CD4-positive, alpha-beta T cell treated with Interleukin-15 for 1 hour (primary cell): ENCODE results near the gene DDX54.
A peak's percentile ranks its signal among the peaks of the same experiment; 100 is the strongest.

Source experiments
- DNase-seq: peaks from one replicate; pipeline ENCODE4 v3.0.0-alpha.2; 2020

DDX54 gene

DNA sequence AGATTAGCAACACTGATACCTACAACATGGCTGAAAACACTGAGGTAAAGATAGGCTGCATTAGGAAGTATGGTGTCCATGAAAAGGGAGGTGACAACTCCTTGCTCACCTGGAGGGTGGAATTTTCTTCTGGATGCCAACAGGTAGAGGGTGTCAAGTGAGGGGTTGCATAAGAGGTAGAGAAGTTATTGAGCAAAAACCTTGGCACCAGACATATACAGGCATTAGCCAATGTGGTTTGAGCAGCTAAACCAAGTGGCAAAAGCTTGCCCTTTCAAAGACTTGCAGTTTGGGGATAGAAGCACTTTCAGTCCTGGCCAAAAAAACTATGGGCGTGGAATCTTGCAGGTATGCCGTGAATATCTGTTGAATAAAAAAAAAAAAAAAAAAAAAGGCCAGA lies 4.1 kb upstream of the DDX54 start:
- no peak for DNase-seq

DNA sequence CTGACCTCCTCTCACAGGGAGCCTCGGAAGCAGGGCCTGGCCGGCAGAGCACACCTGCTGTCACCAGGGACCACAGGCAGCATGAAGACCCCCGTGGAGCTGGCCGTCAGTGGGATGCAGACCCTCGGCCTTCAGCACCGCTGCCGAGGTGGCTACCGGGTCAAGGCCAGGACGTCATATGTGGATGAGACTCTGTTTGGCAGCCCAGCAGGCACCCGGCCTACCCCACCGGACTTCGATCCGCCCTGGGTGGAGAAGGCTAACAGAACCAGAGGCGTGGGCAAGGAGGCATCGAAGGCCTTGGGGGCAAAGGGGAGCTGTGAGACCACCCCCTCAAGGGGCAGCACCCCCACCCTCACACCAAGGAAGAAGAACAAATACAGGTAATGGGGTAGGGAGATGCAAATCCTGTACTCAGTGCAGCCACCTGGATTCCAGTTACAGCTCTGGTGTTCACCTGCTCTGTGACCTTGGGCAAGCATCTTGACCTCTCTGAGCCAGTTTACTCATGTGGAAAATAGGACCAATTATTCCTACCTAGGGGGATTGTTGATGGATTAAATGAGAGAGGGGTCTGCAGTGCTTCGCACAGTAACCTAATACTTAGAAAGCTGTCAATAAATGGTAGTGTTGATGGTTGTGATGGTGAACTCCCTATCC lies 1.5 kb upstream of the DDX54 start:
- no peak for DNase-seq

DNA sequence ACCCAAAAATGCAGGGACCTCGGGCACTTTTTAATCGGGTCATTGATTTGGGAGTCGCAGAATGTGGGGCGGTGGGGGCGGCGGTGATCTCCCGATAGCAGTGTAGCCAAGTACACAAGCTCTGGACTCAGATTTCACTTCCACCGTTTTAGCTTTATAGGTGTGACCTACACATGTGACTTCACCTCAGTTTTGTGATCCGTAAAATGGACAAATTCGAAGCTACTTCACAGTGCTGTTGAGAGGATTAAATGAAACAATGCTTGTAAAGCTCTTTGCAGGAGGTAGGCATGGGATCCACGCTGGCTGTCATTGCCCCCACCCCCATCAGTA lies 721 bp upstream of the DDX54 start:
- no peak for DNase-seq

DNA sequence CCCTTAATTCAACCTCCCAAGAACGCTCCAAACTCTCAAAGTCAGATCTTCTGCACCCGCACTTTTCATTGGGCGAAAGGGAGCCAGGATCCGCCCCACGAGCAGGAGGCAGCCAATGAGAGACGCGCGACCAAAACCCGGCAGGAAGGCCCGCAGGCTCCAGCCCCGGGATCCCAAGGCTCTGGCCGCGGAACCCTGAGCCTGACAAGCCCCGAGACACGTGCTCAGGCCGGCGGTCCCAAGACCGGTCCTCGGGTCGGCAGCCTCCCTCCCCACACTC lies 438 bp downstream of the DDX54 start:
- DNase-seq, result peak; percentile 87

DNA sequence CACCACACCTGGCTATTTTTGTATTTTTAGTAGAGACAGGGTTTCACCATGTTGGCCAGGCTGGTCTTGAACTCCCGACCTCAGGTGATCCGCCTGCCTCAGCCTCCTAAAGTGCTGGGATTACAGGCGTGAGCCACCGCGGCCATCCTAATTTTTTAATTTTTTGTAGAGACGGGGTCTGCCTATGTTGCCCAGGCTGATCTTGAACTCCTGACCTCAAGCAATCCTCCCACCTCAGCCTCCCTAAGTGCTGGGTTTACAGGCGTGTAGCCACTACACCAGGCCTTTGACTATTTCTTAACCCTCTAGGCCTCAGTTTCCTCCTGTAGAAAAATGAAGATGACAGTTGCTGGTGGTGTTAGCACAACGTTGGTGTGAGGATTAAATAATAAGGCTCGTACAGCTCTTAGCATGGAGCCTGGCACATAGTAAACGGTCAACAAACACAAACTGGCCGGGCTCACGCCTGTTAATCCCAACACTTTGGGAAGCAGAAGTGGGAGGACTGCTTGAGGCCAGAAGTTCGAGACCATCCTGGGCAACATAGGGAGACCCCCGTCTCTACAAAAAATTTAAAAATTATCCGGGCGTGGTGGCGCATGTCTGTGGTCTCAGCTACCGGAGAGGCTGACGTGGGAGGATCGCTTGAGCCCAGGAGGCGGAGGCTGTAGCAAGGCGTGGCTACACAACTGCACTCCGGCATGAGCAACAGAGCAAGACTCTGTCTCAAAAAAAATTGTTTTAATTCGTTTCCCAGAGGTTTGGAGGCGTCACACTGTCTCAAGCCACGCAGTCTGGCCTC lies 979 bp downstream of the DDX54 start:
- no peak for DNase-seq

DNA sequence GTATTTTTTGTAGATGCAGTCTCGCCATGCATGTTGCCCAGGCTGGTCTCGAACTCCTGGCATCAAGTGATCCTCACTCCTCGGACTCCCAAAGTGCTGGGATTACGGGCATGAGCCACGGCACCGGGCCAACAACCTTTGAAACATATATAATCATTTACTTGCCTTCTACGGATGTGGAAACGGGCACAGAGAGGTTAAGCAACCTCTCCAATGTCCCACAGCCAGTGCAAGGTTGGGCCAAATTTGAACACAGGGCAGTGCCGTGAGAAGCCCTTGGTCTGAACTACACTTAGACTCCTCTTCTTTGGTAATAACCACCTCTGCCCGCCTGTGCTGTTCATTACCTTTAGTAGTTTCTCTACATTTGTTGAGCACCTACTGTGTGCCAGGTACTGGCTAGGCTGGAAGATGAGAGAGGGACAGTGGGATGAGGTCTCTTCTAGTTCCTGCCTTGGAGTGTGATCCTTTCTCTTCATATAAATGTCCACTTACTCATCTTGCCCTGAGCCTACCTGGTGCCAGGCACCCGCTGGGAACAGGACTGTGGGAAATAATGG lies 2.2 kb downstream of the DDX54 start:
- no peak for DNase-seq

DNA sequence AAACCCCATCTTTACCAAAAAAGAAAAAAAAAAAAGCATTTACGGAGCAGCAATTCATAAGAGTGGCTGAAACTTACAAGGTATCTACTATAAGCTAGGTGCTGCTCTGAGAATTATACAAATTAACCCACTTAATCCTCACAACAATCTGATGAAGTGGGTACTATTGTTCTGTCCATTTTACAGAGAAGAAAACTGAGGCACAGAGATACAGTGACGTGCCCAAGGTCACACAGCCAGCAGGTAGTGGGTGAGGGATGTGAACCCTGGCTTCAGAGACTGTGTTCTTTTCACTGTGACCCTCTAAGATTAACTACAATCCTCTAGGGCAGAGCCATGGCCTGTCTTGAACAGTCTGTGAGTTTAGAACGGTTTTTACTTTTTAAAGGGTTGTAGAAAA lies 3.3 kb downstream of the DDX54 start:
- no peak for DNase-seq

DNA sequence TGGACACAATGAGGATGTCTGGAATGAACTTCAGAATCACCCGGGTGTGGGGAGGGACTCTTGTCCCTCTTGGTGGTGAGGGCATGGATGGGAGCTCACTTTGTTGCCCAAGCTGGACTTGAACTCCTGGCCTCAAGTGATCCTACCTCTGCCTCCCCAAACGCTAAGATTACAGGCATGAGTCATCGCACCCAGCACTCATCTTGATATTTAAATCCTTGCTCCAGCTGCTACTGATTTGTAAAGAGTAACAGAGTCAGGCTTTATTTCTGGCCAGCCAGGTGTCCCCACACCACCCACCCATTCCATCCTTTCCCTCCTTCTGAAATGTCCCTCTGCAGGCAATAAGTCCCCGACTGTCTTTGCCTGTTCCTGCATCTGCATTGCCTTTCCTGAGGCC lies 4.9 kb downstream of the DDX54 start:
- DNase-seq, result no peak

DNA sequence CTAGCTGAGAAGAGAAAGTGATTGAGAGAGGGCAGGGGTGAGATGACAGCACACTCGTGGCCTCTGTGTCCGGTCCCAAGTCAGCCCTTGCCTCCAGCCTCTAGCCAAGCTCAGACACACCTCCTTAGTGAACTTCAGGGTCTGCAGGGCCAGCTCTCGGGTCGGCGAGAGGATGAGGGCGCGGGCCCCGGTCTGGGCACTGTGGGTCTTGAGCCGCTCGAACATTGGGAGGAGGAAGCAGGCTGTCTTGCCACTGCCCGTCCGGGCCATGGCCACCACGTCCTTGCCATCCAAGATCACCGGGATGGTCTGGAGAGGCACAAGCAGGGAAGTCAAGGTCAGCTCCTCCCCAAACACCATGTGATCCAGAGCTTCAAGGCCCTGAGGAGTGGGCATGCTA lies 6.3 kb downstream of the DDX54 start:
- no peak for DNase-seq

DNA sequence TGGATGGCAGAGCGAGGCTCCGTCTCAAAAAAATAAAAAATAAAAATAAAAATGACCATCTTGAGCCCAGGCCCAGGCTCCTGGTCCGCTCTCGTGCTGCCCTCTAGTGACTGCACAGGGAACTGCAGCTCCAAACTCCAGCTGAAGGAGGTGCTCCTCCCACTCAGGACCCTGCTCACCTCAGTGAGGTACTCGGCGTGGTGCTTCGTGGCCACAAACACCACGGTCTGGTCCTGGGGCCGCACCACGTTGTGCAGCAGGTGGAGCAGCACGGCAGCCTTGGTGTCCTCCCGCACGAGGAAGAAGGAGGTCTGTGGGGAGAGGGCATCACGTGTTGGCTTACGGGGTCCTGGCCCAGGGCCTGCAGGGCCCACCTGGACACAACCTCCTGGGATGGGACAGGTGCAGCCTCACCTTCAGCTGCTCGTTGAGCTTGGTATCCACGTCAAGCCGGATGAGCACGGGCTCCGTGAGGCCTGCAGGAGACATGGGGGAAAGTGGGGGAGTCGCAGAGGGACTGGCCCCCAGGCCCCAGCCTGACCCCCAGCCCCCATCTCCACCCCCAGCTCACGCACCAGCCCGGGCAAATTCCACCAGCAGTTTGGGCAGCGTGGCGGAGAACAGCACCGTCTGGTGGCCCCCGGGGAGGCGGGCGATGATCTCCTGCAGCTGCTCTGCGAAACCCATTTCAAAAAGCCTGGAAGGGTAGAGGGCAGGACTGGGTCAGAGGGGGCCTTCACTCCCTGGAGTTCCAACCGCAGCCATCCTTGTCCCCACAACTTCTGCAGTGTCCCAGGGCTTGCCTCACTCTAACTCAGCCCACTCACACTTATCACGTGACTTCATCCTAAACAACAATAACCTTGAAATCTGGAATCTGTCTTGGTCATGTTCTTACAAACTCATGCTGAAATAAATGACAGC lies 10.6 kb downstream of the DDX54 start:
- peak; percentile 64 for DNase-seq

DNA sequence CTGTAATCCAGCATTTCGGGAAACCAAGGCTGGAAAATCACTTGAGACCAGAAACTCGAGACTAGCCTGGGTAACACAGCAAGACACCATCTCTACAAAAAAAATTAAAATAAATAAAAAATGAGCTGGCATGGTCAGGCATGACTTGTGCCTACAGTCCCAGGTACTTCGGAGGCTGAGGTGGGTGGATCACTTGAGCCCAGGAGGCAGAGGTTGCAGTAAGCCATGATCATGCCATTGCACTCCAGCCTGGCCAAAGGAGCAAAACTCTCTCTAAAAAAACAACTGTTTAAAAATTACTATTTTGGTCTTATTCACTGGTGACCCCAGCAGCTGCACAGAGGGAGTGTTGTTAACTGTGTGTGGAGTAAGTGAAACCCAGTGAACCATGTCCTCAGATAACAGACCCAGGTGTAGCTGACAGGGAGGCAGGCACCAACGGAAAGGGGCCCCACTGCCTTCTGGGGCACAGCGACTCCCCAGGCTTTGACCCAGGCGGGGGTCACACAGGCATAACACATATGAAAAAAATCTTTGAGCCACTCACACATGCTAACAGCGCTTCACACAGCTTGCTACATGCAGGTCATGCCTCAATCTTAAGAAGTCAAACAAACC lies 12.1 kb downstream of the DDX54 start:
- DNase-seq, result no peak

DNA sequence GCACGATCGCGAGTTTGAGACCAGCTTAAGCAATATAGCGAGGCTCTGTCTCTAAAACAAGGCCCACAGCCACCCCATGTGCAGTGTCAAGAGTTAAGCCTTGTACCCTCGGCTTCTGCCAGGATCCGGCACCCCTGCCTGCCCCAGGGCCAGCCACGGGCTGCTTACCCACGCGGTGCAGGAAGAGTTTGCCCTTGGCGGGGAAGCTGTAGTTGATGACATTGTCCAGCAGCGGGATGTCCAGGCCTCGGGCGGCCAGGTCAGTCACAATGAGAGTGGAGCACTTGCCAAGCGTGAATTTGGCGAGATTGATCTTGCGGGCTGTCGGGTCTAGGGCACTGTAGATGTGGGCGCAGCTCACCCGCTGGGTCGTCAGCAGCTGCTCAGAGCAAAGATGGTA lies 13.1 kb downstream of the DDX54 start:
- DNase-seq, result no peak

DNA sequence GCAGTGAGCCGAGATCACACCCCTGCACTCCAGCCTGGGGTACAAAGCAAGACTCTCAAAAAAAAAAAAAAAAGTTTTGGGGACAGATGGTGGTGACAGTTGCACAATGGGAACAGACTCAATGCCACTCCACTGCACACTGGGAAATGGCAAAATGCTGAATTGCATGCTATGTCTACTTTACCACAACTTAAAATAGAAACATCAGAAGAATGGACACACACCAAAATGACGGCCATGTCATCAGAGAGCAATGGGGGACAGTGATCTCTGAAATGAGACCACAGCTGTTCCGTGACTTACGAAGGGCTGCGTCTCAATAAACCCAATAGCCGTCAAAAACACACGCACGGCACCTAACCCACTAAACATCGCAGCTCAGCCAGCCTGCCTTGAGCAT lies 13.7 kb downstream of the DDX54 start:
- DNase-seq, result no peak

DNA sequence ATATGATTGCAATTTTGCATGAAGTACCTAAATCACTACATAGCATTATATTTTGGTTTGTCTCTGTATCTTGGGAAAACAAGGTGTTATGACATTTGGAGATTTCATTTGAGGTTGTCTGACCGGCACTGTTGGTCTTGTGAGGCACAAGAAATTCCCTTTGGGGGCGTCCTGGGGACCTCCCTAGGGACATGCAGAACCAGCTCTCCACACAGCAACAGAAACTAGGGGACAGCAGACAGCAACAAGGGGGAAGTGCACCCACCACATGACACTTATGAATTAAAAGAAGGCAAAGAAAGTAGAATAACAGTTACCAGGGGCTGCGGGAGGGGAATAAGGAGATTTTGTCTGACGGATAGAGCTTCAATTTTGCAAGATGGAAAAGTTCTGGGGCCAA lies 14.4 kb downstream of the DDX54 start:
- no peak for DNase-seq

DNA sequence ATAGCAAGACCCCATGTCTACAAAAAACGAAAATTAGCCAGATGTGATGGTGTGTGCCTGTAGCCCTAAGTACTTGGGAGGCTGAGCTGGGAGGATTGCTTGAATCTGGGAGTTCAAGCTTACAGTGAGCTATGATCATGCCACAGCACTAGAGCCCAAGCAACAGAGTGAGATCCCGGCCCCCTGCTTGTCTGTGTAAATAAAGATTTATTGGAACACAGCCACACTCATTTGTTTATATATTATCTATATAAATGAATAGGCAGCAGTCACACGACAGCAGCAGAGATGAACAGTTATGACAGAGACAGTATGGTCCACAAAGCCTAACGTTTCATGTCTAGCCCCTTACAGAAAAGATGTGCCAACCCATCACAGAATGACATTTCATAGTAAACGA lies 14.8 kb downstream of the DDX54 start:
- DNase-seq, result no peak

DNA sequence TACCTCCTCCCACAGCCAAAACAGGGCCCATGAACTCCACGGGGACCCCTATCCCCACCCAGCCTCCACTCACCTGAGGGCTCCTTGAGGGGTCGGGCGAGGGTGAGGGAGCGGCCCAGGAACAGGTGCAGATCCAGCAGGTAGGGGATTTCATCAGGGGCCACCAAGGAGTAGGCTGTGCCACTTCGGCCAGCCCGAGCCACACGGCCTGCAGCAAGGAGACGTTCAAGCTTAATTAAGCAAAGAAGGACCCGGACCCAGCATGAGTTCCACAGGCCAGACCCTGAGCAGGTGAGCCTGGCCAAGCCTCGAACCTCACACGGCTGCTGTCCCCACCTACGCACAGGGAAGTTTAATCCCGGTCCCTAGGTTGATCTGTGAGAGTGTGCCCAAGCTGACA lies 15.6 kb downstream of the DDX54 start:
- no peak for DNase-seq

DNA sequence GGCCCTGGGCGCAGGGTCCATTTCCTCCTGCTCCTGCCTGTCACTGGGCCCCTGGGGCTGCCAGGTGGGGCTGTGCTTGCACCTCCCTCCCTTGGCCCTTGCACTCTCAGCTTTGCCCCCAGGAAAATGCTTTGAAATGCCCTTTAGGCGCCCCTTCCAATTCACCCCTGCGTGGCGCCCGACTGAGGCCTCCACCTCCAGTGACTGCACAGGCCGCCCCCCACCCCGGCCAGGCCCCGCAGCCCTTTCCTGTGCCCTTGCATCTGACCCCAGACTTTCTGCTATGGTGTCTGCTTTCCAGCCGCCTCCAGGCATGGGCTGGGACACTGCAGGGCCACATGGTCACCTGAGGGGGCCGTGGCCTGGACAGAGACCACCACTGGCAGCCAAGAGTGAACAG lies 17.4 kb downstream of the DDX54 start:
- DNase-seq, result no peak

DNA sequence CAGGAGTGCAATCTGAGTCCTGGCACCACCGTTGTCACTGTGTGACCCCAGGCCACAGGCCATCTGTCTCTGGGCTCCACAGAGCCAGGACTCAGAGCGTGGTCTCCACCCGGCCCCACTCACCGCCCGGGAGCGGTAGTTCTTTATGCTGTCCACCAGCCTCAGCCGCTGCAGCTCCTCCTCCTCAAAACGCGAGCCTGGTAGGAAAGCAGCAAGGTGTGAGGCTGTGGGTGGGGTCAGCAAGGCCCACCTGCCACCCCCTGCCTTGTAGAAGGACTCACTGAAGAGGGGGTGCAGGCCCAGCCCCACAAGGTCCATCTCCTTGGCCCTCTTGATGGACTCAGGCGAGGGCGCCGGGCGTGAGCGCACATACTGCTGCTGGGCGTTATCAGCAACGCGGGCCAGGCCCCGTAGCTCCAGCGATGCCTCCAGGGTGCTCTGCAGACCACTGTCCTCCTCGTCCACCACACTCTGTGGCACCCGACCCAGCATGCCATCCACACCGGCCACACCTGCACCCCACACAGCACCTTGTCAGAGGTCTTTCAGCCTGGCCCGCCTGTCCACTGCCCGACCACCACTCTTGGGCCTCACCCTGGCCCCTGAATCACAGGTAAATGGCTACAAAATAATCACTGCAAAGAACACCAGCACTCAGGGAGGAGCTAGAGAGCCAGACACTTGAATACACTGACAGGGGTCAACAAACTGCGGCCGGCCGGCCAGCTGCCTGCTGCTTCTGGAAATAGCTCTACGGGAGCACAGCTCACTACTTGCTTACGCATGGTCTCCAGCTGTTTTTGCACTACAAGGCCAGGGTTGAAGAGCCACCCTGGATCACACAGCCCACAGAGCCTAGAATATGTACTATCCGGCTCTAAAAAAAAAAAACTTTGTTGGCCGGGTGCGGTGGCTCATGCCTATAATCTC lies 19.5 kb downstream of the DDX54 start:
- DNase-seq, result no peak

DNA sequence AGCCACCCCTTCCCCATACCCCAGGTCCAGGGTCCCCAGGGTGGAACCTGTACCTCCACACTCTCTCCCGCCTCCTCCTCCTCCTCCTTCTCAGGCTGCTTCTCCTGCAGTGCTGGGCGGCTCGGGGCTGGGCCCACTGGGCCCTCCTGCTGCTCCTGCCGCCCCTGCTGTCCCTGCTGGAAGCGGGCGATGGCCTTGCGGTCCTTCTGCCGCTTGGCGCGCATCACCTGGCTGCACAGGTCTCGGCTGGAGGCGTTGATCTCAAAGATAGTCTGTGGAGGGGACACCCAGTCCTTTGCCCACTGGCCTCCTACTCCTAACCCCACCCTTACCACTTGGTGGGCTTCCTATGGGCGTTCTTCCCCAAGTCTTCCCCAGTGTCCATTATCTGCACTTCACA lies 21.3 kb downstream of the DDX54 start:
- DNase-seq, result no peak

DNA sequence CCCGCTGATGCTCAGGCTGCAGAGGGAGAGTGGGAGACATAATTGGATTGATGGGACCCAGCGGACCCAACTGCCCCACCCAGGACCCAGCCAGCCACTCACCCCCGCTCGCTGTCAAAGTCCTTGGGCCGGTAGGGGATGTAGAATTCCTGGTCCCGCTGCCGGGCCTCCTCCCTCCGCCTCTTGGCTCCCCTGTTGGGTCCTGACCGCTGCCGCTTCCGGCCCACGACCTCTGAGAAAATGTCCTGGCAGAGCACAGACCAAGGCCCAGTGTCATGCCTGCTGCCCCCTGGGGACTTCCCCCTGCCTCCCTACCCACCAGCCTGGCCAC lies 22.3 kb downstream of the DDX54 start:
- no peak for DNase-seq

DNA sequence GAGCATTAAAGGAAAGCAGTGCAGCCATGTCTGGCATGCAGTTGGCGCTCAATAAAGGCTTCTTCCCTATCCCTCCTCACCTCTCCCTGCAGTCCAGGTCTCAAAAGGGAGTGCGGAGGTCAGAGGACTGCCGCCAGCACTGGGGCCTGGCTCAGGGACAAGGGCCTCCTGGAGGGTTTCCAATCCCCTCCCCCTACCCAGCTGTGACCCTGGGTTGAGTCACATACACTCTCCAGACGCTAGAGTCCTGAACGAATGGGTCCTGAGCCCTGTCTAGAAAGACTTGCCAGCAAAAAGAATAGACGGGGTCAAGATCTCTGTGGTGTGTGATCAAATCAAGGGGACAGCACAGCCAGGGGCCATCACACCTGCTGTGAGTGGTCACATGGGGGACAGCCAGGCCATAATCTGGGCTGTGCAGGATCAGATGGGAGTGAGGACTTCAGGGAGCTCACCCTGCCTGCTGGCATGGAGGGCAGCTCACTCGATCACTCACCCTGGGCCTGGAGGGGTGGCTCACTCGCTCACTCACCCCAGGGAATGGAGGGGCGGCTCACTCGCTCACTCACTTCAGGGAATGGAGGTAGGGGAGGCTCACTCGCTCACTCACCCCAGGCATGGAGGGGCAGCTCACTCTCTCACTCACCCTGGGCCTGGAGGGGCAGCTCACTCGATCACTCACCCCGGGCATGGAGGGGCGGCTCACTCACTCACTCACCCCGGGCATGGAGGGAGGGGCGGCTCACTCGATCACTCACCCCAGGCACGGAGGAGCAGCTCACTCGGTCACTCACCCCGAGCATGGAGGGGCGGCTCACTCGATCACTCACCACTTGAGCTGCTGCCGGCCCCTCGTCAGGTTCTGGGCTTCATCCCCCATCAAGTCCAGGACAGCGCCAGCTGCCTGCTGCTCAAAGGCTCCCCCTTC lies 22.9 kb downstream of the DDX54 start:
- DNase-seq, result no peak
